ENCODE measurements around the gene HLA-DOA.

The HLA-DOA gene

GRCh38 chr6:33010356-33010755 lies 965 bp upstream of the HLA-DOA start:
- Mint-ChIP-seq H3K9me3 (no peaks in the 10 kb centered on the region), H3K27me3 (no peaks in the 10 kb centered on the region), H3K36me3 (ENCODE audit: insufficient read depth) (peaks cover 1% of the 10 kb centered on the region), H3K4me3 (no peak overlapping the region), H3K27ac (ENCODE audit: low read depth) (no peak overlapping the region), H3K4me1 (peaks cover 33% of the 10 kb centered on the region)
- DNase-seq (ENCODE audit: low spot score in 2 of 2) = no peak
- no peak for ATAC-seq (replicated peaks; ENCODE audit: extremely low read depth, poor library complexity, severe bottlenecking)

DNA sequence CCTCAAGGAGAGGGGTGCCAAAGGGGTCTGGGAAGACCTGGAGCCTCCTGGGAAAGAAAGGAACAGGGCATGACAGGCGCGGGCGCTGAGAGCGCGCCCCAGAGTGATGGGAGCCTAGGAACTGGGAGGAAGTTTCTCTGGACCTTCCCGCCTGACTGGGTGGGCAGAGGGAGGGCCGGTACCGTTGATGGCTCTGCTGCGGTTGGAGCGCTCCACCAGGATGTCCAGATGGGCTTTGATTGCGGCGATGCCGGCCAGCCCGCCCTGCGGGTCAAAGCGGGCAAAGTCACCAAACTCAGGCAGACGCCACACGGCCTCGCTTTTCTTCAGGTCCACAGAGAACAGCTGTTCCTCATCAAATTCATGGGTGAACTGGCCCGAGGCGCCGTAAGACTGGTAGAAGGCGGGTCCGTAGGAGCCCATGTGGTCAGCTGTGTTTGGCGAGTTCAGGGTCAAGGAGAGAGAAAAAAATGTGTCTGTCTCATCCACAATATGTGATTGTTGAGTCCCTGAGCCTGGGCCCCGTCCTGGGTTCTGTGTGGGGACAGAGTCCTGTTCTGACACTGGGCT lies 1.5 kb downstream of the HLA-DOA start:
- DNase-seq (ENCODE audit: low spot score in 2 of 2) = no peak
- Mint-ChIP-seq H3K27ac (ENCODE audit: low read depth) (peak overlapping the region; percentile 79), H3K27me3 (no peaks in the 10 kb centered on the region), H3K36me3 (ENCODE audit: insufficient read depth) (peaks cover 1% of the 10 kb centered on the region), H3K4me3 (peak overlapping the region; percentile 84), H3K9me3 (no peaks in the 10 kb centered on the region), H3K4me1 (peaks cover 26% of the 10 kb centered on the region)
- ATAC-seq (replicated peaks; ENCODE audit: extremely low read depth, poor library complexity, severe bottlenecking) = no peak

GRCh38 chr6:33004940-33005339 lies 4.5 kb downstream of the HLA-DOA start:
- no peaks in the 10 kb centered on the region for H3K9me3 Mint-ChIP-seq
- no peak overlapping the region for H3K27ac Mint-ChIP-seq (ENCODE audit: low read depth)
- no peak overlapping the region for H3K4me3 Mint-ChIP-seq
- H3K4me1 Mint-ChIP-seq = peaks cover 31% of the 10 kb centered on the region
- no peak for ATAC-seq (replicated peaks; ENCODE audit: extremely low read depth, poor library complexity, severe bottlenecking)
- no peak for DNase-seq (ENCODE audit: low spot score in 2 of 2)
- H3K27me3 Mint-ChIP-seq = peaks cover 12% of the 10 kb centered on the region
- H3K36me3 Mint-ChIP-seq (ENCODE audit: insufficient read depth) = peaks cover 1% of the 10 kb centered on the region

- no peak overlapping the region for H3K27ac Mint-ChIP-seq (ENCODE audit: low read depth)
- ATAC-seq (replicated peaks; ENCODE audit: extremely low read depth, poor library complexity, severe bottlenecking) = no peak
- DNase-seq (ENCODE audit: low spot score in 2 of 2) = no peak
- peaks cover 28% of the 10 kb centered on the region for H3K27me3 Mint-ChIP-seq
- no peaks in the 10 kb centered on the region for H3K9me3 Mint-ChIP-seq
- no peak overlapping the region for H3K4me3 Mint-ChIP-seq
- H3K36me3 Mint-ChIP-seq (ENCODE audit: insufficient read depth) = no peaks in the 10 kb centered on the region
- H3K4me1 Mint-ChIP-seq = peaks cover 6% of the 10 kb centered on the region
These were observed 7.7 kb downstream of the HLA-DOA start for GRCh38 chr6:33001685-33002084.

- H3K27me3 Mint-ChIP-seq = peaks cover 28% of the 10 kb centered on the region
- peaks cover 6% of the 10 kb centered on the region for H3K4me1 Mint-ChIP-seq
- H3K36me3 Mint-ChIP-seq (ENCODE audit: insufficient read depth) = no peaks in the 10 kb centered on the region
- no peaks in the 10 kb centered on the region for H3K9me3 Mint-ChIP-seq
- no peak for ATAC-seq (replicated peaks; ENCODE audit: extremely low read depth, poor library complexity, severe bottlenecking)
- no peak for DNase-seq (ENCODE audit: low spot score in 2 of 2)
- H3K4me3 Mint-ChIP-seq = no peak overlapping the region
- no peak overlapping the region for H3K27ac Mint-ChIP-seq (ENCODE audit: low read depth)
These were observed 9.3 kb downstream of the HLA-DOA start for GRCh38 chr6:33000055-33000454.

GRCh38 chr6:32995448-32995847 lies 13.9 kb downstream of the HLA-DOA start:
- Mint-ChIP-seq H3K36me3 (ENCODE audit: insufficient read depth) (no peaks in the 10 kb centered on the region), H3K4me3 (no peak overlapping the region), H3K27ac (ENCODE audit: low read depth) (no peak overlapping the region), H3K9me3 (no peaks in the 10 kb centered on the region), H3K27me3 (peaks cover 28% of the 10 kb centered on the region), H3K4me1 (peaks cover 5% of the 10 kb centered on the region)
- ATAC-seq (replicated peaks; ENCODE audit: extremely low read depth, poor library complexity, severe bottlenecking) (no peak), DNase-seq (ENCODE audit: low spot score in 2 of 2) (no peak)

DNA sequence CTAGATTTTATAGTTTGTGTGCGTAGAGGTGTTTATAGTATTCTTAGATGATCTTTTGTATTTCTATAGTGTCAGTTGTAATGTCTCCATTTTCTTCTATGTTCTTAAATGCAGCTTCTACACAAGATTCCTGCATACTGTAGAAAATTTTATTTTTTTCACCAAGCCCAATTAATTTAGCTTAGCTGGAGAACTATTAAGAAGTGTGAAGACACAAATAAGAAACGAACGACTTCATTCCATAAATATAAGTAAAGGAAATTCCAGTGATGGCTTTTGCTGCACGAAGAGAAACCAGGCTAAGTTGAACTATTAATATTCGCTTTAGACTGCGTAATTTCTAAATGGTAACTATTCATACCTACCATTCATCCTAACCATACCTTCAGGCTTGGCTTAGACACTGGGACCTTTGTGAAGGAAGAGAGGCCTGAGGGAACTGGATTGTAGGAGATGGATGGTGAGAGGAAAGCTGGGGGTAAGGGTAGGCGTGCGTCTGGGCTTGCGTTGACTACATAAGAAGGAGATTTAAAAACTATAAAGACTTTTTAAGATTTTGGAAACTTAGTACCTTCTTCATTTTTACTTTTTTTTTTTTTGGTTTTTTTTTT lies 15.9 kb downstream of the HLA-DOA start:
- ATAC-seq (replicated peaks; ENCODE audit: extremely low read depth, poor library complexity, severe bottlenecking) = no peak
- H3K36me3 Mint-ChIP-seq (ENCODE audit: insufficient read depth) = no peaks in the 10 kb centered on the region
- no peak for DNase-seq (ENCODE audit: low spot score in 2 of 2)

DNA sequence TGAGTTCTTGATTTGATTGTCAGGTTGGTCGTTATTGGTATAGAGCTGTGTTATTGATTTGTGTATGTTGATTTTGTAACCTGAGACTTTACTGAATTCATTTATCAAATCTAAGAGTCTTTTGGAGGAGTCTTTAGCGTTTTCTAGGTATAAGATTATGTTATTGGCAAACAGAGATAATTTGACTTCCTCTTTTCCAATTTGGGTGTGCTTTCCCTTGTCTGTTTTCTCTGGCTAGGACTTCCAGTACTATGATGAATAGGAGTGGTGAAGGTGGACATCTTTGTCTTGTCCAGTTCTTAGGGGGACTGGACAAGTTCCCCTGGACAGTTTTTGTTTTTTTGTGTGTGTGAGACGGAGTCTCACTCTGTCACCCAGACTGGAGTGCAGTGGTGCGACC lies 17.4 kb downstream of the HLA-DOA start:
- Mint-ChIP-seq H3K36me3 (ENCODE audit: insufficient read depth) (no peaks in the 10 kb centered on the region), H3K9me3 (no peaks in the 10 kb centered on the region), H3K4me3 (no peak overlapping the region), H3K4me1 (no peaks in the 10 kb centered on the region), H3K27me3 (peaks cover 7% of the 10 kb centered on the region), H3K27ac (ENCODE audit: low read depth) (no peak overlapping the region)
- ATAC-seq (replicated peaks; ENCODE audit: extremely low read depth, poor library complexity, severe bottlenecking) = no peak
- DNase-seq (ENCODE audit: low spot score in 2 of 2) = no peak

More for the DNA sequence above, 15.9 kb downstream of the HLA-DOA start:
- no peaks in the 10 kb centered on the region for H3K4me1 Mint-ChIP-seq
- no peaks in the 10 kb centered on the region for H3K9me3 Mint-ChIP-seq
- peaks cover 18% of the 10 kb centered on the region for H3K27me3 Mint-ChIP-seq
- no peak overlapping the region for H3K27ac Mint-ChIP-seq (ENCODE audit: low read depth)
- H3K4me3 Mint-ChIP-seq = no peak overlapping the region

- Mint-ChIP-seq H3K36me3 (ENCODE audit: insufficient read depth) (peaks cover 3% of the 10 kb centered on the region), H3K9me3 (no peaks in the 10 kb centered on the region), H3K4me1 (peaks cover 4% of the 10 kb centered on the region), H3K27me3 (peaks cover 7% of the 10 kb centered on the region), H3K27ac (ENCODE audit: low read depth) (no peak overlapping the region), H3K4me3 (no peak overlapping the region)
- ATAC-seq (replicated peaks; ENCODE audit: extremely low read depth, poor library complexity, severe bottlenecking) (no peak), DNase-seq (ENCODE audit: low spot score in 2 of 2) (no peak)
These were observed 20.0 kb downstream of the HLA-DOA start for GRCh38 chr6:32989368-32989767.

DNA sequence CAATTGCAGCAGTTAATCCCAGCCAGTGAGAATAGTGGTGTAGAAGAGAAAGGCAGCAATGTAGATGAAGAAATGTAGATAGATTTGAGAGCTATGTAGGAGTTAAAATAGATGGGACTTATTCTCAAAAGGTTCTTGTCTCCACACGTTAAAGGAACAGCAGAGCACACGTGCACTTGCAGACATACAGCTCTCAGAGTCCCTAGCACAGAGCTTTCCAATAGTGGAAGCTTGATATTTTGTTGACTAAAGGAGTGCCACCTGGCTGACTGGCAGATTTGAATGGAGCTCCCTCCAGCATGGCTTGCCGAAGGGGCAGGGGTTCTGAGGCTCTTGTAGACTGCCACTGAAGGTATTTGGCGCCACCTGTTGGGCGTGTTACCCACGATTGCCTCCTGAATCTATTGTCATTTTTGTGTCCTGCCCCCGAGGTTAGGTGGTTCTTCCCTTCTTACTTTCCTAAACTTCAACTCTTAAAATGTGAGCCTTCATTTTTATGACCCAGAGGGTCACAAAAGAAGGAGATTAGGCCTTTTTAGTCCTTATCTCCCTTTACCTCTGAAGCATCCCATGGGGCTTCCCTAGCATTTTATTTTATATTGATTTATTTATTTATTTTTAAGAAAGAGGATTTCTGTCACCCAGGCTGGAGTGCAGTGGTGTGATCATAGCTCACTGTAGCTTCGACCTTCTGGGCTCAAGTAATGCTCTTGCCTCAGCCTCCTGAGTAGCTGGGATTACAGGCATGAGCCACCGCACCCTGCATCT lies 24.6 kb downstream of the HLA-DOA start:
- H3K9me3 Mint-ChIP-seq = no peaks in the 10 kb centered on the region
- H3K4me3 Mint-ChIP-seq = no peak overlapping the region
- no peaks in the 10 kb centered on the region for H3K27me3 Mint-ChIP-seq
- ATAC-seq (replicated peaks; ENCODE audit: extremely low read depth, poor library complexity, severe bottlenecking) (peak; percentile 92), DNase-seq (ENCODE audit: low spot score in 2 of 2) (peak; percentile 81 to 91)
- peaks cover 35% of the 10 kb centered on the region for H3K4me1 Mint-ChIP-seq
- peaks cover 28% of the 10 kb centered on the region for H3K36me3 Mint-ChIP-seq (ENCODE audit: insufficient read depth)
- peak overlapping the region; percentile 65 for H3K27ac Mint-ChIP-seq (ENCODE audit: low read depth)

DNA sequence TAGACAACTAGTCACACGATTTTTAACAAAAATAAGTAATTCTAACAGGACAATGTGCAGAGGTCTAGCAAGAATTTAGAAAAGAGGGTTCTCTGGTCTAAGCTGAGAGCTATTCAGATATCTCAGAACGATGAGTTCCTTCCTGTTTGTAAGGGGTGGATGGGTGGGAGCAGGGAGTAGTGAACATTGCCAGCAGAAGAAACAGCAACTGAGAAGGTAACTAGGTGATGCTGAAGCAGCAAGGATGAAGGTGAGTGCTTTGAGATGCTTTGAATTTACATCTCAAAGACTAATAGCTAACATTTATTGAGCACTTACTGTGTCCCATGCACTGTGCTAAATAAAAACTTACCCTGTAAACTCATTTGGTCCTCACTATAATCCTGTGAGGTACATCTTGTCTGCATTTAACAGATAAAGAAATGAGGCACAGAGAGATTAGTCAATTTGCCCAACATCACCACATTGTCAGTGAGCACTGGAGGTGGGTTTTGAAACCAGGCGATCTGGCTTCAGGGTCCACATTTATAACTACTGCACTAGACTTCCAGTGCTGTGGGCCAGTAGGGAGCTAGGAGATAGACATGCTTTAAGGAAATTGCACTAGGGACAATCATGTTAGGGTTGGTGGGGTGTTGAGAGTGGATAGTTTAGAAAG lies 25.3 kb downstream of the HLA-DOA start:
- no peak for ATAC-seq (replicated peaks; ENCODE audit: extremely low read depth, poor library complexity, severe bottlenecking)
- DNase-seq (ENCODE audit: low spot score in 2 of 2) = no peak
- H3K27me3 Mint-ChIP-seq = no peaks in the 10 kb centered on the region
- peaks cover 39% of the 10 kb centered on the region for H3K4me1 Mint-ChIP-seq
- H3K36me3 Mint-ChIP-seq (ENCODE audit: insufficient read depth) = peaks cover 35% of the 10 kb centered on the region
- no peak overlapping the region for H3K4me3 Mint-ChIP-seq
- H3K27ac Mint-ChIP-seq (ENCODE audit: low read depth) = peak overlapping the region; percentile 65
- H3K9me3 Mint-ChIP-seq = no peaks in the 10 kb centered on the region

GRCh38 chr6:32983493-32983848 lies 25.9 kb downstream of the HLA-DOA start:
- Mint-ChIP-seq H3K4me1 (peaks cover 45% of the 10 kb centered on the region), H3K4me3 (no peak overlapping the region), H3K27me3 (no peaks in the 10 kb centered on the region), H3K9me3 (no peaks in the 10 kb centered on the region), H3K36me3 (ENCODE audit: insufficient read depth) (peaks cover 41% of the 10 kb centered on the region), H3K27ac (ENCODE audit: low read depth) (no peak overlapping the region)
- DNase-seq (ENCODE audit: low spot score in 2 of 2) = no peak
- no peak for ATAC-seq (replicated peaks; ENCODE audit: extremely low read depth, poor library complexity, severe bottlenecking)
